HG03378 (cell line): ENCODE data around the gene AGRN.
"Not testable (repeated sequence)": the region's sequence is repeated elsewhere in the genome, so short reads cannot be mapped to it uniquely, and the experiment has no call there.

Experiments
- ATAC-seq: cut with Tn5 transposase; IDR thresholded peaks from one replicate; pipeline ENCODE4 v1.9.1; 2021; ENCODE audit warnings: mild to moderate bottlenecking, moderate library complexity; ENCODE audit not compliant: unreplicated experiment

The AGRN gene

GRCh38 chr1:1088801-1089680 lies 69.1 kb downstream of the AGRN start:
- ATAC-seq: no peak

- no peak for ATAC-seq
Observed at GRCh38 chr1:1089731-1090423, 70.0 kb downstream of the AGRN start.

- ATAC-seq: no peak
Observed at GRCh38 chr1:1090424-1091343, 70.8 kb downstream of the AGRN start.

- ATAC-seq: no peak
Observed at GRCh38 chr1:1091344-1092148, 71.6 kb downstream of the AGRN start.

GRCh38 chr1:1092149-1092855 lies 72.4 kb downstream of the AGRN start:
- no peak for ATAC-seq

GRCh38 chr1:1092894-1093609 lies 73.1 kb downstream of the AGRN start:
- ATAC-seq: no peak

- no peak for ATAC-seq
Observed at GRCh38 chr1:1093610-1093943, 73.7 kb downstream of the AGRN start.

- ATAC-seq: no peak
Observed at GRCh38 chr1:1094981-1095380, 75.1 kb downstream of the AGRN start.

- not testable (repeated sequence) for ATAC-seq
Observed at GRCh38 chr1:1096136-1096535, 76.2 kb downstream of the AGRN start.

- ATAC-seq: no peak
Observed at GRCh38 chr1:1098681-1099421, 78.9 kb downstream of the AGRN start.

GRCh38 chr1:1099506-1100183 lies 79.7 kb downstream of the AGRN start:
- ATAC-seq: no peak

- ATAC-seq: no peak
Observed at GRCh38 chr1:1100296-1100695, 80.4 kb downstream of the AGRN start.

GRCh38 chr1:1101503-1101902 lies 81.6 kb downstream of the AGRN start:
- no peak for ATAC-seq

GRCh38 chr1:1104152-1104551 lies 84.2 kb downstream of the AGRN start:
- not testable (repeated sequence) for ATAC-seq
